Astrocyte (in vitro differentiated cells and primary cell): ENCODE measurements around the gene FGF22. TPM values are rescaled to one million over a fixed set of nuclear protein-coding genes. Genes with fewer than 3 reads are reported as not detected.
A peak's percentile ranks its signal among the peaks of the same experiment; 100 is the strongest.
"Not testable (repeated sequence)": the region's sequence is repeated elsewhere in the genome, so short reads cannot be mapped to it uniquely, and the experiment has no call there.

Source experiments
- DNase-seq: peaks from one replicate; pipeline ENCODE4 v3.0.0-alpha.2; 2010; ENCODE audit warnings: low read depth
- FAIRE-seq: peaks from 2 replicates; lab custom pipeline; 2011; peaks lifted over from hg19 to GRCh38; lab: Jason Lieb, UNC
- H2AFZ ChIP-seq: 2 replicates; pipeline ENCODE4 v1.6.0; 2012; ENCODE audit warnings: low read depth, low read length, inconsistent platforms
- H3K27ac ChIP-seq: 2 replicates; pipeline ENCODE4 v1.5.1; 2011; ENCODE audit warnings: low read depth, low read length, inconsistent platforms
- H3K27me3 ChIP-seq: 2 replicates; pipeline ENCODE4 v1.6.0; 2011; ENCODE audit warnings: low read length, inconsistent platforms; ENCODE audit not compliant: insufficient read depth
- H3K36me3 ChIP-seq: 2 replicates; pipeline ENCODE4 v1.5.1; 2011; ENCODE audit warnings: low read length, inconsistent platforms; ENCODE audit not compliant: insufficient read depth
- H3K4me1 ChIP-seq: 2 replicates; pipeline ENCODE4 v1.5.1; 2011; ENCODE audit warnings: low read length, inconsistent platforms; ENCODE audit not compliant: insufficient read depth
- H3K4me2 ChIP-seq: 2 replicates; pipeline ENCODE4 v1.6.0; 2012; ENCODE audit warnings: low read length, inconsistent platforms
- H3K4me3 ChIP-seq: 2 replicates; pipeline ENCODE4 v1.5.1; 2011; ENCODE audit warnings: low read depth, mild to moderate bottlenecking, low read length, inconsistent platforms; ENCODE audit not compliant: insufficient read depth
- H3K79me2 ChIP-seq: 2 replicates; pipeline ENCODE4 v1.6.0; 2012; ENCODE audit warnings: mild to moderate bottlenecking, low read length, inconsistent platforms; ENCODE audit not compliant: insufficient read depth
- H3K9ac ChIP-seq: 2 replicates; pipeline ENCODE4 v1.6.0; 2012; ENCODE audit warnings: mild to moderate bottlenecking, low read length, inconsistent platforms
- H3K9me3 ChIP-seq: 2 replicates; pipeline ENCODE4 v1.5.1; 2012; ENCODE audit warnings: low read depth, mild to moderate bottlenecking, low read length, inconsistent platforms; ENCODE audit not compliant: insufficient read depth
- H4K20me1 ChIP-seq: 2 replicates; pipeline ENCODE4 v1.6.0; 2012; ENCODE audit warnings: low read length, inconsistent platforms; ENCODE audit not compliant: insufficient read depth
- H3K27ac Mint-ChIP-seq: one replicate; pipeline ENCODE4 v1.8.0; 2021; ENCODE audit warnings: mild to moderate bottlenecking, mixed read lengths; ENCODE audit not compliant: unreplicated experiment
- H3K27me3 Mint-ChIP-seq: one replicate; pipeline ENCODE4 v1.8.0; 2021; ENCODE audit warnings: low read depth, mixed read lengths; ENCODE audit not compliant: unreplicated experiment
- H3K36me3 Mint-ChIP-seq: one replicate; pipeline ENCODE4 v1.8.0; 2021; ENCODE audit warnings: low read depth, mixed read lengths; ENCODE audit not compliant: unreplicated experiment
- H3K4me1 Mint-ChIP-seq: one replicate; pipeline ENCODE4 v1.8.0; 2021; ENCODE audit warnings: low read depth, mixed read lengths; ENCODE audit not compliant: unreplicated experiment
- H3K4me3 Mint-ChIP-seq: one replicate; pipeline ENCODE4 v1.8.0; 2021; ENCODE audit warnings: mild to moderate bottlenecking, moderate library complexity, mixed read lengths; ENCODE audit not compliant: unreplicated experiment
- H3K9me3 Mint-ChIP-seq: one replicate; pipeline ENCODE4 v1.8.0; 2021; ENCODE audit warnings: mild to moderate bottlenecking, mixed read lengths; ENCODE audit not compliant: unreplicated experiment
- EZH2 ChIP-seq: IDR thresholded peaks from 2 replicates; pipeline ENCODE4 v1.6.1; 2012; ENCODE audit warnings: mild to moderate bottlenecking, low read length, inconsistent platforms; ENCODE audit not compliant: insufficient read depth
- total RNA-seq: library from RNA; stranded (reverse); gene quantifications from 2 replicates; pipeline ENCODE4 v1.2.1, GENCODE V29; 2021
- TF ChIP-seq, protein P1 (sequence below): IDR thresholded peaks from 2 replicates; pipeline ENCODE4 v1.5.1; 2011; ENCODE audit warnings: low read depth, mild to moderate bottlenecking, inconsistent platforms, low read length, moderate library complexity; ENCODE audit not compliant: insufficient read depth

FGF22 gene
- total RNA-seq, 1 donor from 2014 or later, result 0.25 TPM

DNA sequence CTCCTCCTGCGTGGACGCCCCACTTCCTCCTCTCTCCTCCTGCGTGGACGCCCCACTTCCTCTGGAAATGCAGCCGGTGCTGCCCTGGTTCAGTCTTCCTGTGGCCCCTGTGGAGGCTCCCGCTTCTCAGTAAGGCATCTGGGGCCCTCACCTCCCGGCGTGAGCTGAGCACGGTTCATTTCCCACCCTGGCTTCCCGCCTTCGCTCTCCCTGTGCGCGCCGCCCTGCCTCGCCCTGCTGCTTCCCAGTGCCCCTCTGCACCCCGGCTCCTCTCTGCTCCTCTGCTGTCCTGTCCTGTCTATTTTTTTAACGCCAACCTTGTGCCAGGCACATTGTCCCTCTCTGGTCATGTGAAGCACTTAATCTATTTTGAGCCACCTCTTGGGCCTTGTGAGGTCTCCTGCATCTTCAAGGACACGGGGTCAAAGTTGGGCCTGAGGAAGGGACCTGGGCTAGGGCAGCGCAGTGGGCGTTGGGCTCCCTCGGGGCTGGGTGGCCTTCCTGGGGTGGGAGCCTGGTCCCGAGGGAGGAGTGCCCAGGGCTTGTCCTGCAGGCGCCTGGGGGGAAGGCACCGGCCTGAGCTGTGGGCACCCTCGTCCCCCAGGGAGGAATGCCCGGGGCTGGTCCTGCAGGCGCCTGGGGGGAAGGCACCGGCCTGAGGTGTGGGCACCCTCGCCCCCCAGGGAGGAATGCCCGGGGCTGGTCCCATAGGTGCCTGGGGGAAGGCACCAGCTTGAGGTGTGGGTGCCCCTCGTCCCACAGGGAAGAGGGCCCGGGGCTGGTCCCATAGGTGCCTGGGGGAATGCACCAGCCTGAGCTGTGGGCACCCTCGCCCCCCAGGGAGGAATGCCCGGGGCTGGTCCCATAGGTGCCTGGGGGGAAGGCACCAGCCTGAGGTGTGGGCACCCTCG lies 37.0 kb upstream of the FGF22 start:
- H3K4me3 Mint-ChIP-seq, result no peak overlapping the region
- no peak overlapping the region for H3K4me2 ChIP-seq
- peaks cover 6% of the 10 kb centered on the region for H4K20me1 ChIP-seq
- TF ChIP-seq, protein P1, sequence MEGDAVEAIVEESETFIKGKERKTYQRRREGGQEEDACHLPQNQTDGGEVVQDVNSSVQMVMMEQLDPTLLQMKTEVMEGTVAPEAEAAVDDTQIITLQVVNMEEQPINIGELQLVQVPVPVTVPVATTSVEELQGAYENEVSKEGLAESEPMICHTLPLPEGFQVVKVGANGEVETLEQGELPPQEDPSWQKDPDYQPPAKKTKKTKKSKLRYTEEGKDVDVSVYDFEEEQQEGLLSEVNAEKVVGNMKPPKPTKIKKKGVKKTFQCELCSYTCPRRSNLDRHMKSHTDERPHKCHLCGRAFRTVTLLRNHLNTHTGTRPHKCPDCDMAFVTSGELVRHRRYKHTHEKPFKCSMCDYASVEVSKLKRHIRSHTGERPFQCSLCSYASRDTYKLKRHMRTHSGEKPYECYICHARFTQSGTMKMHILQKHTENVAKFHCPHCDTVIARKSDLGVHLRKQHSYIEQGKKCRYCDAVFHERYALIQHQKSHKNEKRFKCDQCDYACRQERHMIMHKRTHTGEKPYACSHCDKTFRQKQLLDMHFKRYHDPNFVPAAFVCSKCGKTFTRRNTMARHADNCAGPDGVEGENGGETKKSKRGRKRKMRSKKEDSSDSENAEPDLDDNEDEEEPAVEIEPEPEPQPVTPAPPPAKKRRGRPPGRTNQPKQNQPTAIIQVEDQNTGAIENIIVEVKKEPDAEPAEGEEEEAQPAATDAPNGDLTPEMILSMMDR, result no peak
- no peak for TF ChIP-seq EZH2
- H3K36me3 Mint-ChIP-seq, result peaks cover 6% of the 10 kb centered on the region
- no peaks in the 10 kb centered on the region for H3K27me3 ChIP-seq
- H3K4me1 Mint-ChIP-seq, result no peaks in the 10 kb centered on the region
- H3K27ac ChIP-seq, result no peak overlapping the region
- FAIRE-seq, result no peak
- no peak for DNase-seq
- H3K79me2 ChIP-seq, result no peaks in the 10 kb centered on the region
- H3K9me3 Mint-ChIP-seq, result peaks cover 8% of the 10 kb centered on the region
- H2AFZ ChIP-seq, result no peak overlapping the region
- peaks cover 4% of the 10 kb centered on the region for H3K27me3 Mint-ChIP-seq
- no peak overlapping the region for H3K4me3 ChIP-seq
- H3K9me3 ChIP-seq, result no peaks in the 10 kb centered on the region
- H3K4me1 ChIP-seq, result no peaks in the 10 kb centered on the region
- no peak overlapping the region for H3K9ac ChIP-seq
- H3K36me3 ChIP-seq, result no peaks in the 10 kb centered on the region
- H3K27ac Mint-ChIP-seq, result no peak overlapping the region

DNA sequence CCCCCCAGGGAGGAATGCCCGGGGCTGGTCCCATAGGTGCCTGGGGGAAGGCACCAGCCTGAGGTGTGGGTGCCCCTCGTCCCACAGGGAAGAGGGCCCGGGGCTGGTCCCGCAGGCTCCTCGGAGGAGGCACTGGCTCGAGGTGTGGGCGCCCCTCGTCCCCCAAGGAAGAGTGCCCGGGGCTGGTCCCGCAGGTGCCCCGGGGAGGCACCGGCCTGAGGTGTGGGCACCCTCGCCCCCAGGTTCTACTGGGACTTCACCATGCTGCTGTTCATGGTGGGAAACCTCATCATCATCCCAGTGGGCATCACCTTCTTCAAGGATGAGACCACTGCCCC lies 36.4 kb upstream of the FGF22 start:
- H3K9me3 Mint-ChIP-seq, H2AFZ ChIP-seq, H3K4me2 ChIP-seq, H3K4me1 Mint-ChIP-seq, H3K36me3 Mint-ChIP-seq, H3K36me3 ChIP-seq, DNase-seq, H3K4me1 ChIP-seq, FAIRE-seq, H3K27ac Mint-ChIP-seq, H3K4me3 Mint-ChIP-seq, H3K9me3 ChIP-seq, H3K27ac ChIP-seq, H4K20me1 ChIP-seq, H3K4me3 ChIP-seq, H3K27me3 ChIP-seq, H3K9ac ChIP-seq, H3K79me2 ChIP-seq, H3K27me3 Mint-ChIP-seq: not testable (repeated sequence)

GRCh38 chr19:603779-604178 lies 35.9 kb upstream of the FGF22 start:
- H2AFZ ChIP-seq, H4K20me1 ChIP-seq, FAIRE-seq, H3K9me3 Mint-ChIP-seq, H3K9ac ChIP-seq, H3K36me3 Mint-ChIP-seq, H3K9me3 ChIP-seq, H3K4me3 ChIP-seq, H3K4me2 ChIP-seq, H3K27me3 ChIP-seq, H3K4me1 Mint-ChIP-seq, H3K4me3 Mint-ChIP-seq, H3K27me3 Mint-ChIP-seq, H3K79me2 ChIP-seq, DNase-seq, H3K4me1 ChIP-seq, H3K27ac ChIP-seq, H3K36me3 ChIP-seq: not testable (repeated sequence)
- H3K27ac Mint-ChIP-seq, result peak overlapping the region; percentile 26
